Measurements from ENCODE around the gene ACOT13.
"Not testable (repeated sequence)": the region's sequence is repeated elsewhere in the genome, so short reads cannot be mapped to it uniquely, and the experiment has no call there.

ACOT13 gene

DNA sequence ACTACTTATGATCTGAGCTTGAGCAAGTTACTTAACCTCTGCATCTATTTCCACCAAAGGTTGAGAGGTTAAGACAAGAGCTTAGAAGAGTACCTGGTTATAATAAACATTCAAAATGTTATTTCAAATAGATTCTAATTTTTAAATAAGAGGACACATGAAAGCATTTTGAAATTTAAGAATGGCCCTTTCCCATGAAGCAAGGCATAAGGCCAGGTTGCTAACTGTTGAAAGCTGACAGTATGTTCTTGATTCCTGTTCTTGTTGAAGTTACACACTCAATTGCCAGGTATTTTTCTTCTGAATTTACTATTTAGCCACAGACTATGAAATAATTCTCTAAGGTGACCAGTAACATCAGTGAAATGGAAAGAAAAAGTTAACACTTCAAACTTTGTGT lies 37.6 kb downstream of the ACOT13 start:
- DNase-seq = no peak
- peaks cover 63% of the 10 kb centered on the region for H3K36me3 ChIP-seq (ENCODE audit: control insufficient read depth, insufficient read depth, low read length)
- no peaks in the 10 kb centered on the region for H3K27me3 ChIP-seq (replicated peaks; ENCODE audit: control insufficient read depth, insufficient read depth, low read length, poor library complexity, severe bottlenecking)
- H3K9me3 ChIP-seq (ENCODE audit: control insufficient read depth, low read length) = no peaks in the 10 kb centered on the region
- no peak overlapping the region for H3K4me3 ChIP-seq (ENCODE audit: insufficient read depth, low read depth, low read length, poor library complexity, severe bottlenecking)
- H3K27ac ChIP-seq (ENCODE audit: insufficient read depth, low read length, poor library complexity, severe bottlenecking) = no peak overlapping the region
- H3K4me1 ChIP-seq (ENCODE audit: control insufficient read depth, insufficient read depth, low read length, poor library complexity, severe bottlenecking) = no peaks in the 10 kb centered on the region

DNA sequence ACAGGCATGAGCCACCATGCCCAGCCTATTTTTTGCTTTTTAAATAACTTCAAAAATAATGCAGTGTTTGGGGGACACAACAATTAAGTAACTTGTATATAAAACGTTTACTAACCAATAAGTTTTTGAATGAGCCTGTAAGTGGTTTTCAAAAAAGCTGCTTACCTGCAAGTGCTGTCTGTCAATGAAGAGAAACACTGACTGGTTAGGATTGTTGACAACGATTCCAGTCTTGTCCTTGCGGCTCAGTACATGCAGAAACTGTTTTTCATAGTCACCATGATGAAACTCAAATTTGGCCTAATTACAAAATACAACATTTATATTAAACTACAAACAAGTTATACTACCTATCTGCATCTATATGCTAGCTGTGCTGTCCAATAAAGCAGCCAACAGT lies 41.7 kb downstream of the ACOT13 start:
- Histone ChIP-seq H3K36me3 (ENCODE audit: control insufficient read depth, insufficient read depth, low read length) (peaks cover 92% of the 10 kb centered on the region), H3K4me1 (ENCODE audit: control insufficient read depth, insufficient read depth, low read length, poor library complexity, severe bottlenecking) (no peaks in the 10 kb centered on the region), H3K4me3 (ENCODE audit: insufficient read depth, low read depth, low read length, poor library complexity, severe bottlenecking) (no peak overlapping the region), H3K27ac (ENCODE audit: insufficient read depth, low read length, poor library complexity, severe bottlenecking) (no peak overlapping the region), H3K9me3 (ENCODE audit: control insufficient read depth, low read length) (no peaks in the 10 kb centered on the region), H3K27me3 (replicated peaks; ENCODE audit: control insufficient read depth, insufficient read depth, low read length, poor library complexity, severe bottlenecking) (no peaks in the 10 kb centered on the region)
- no peak for DNase-seq

DNA sequence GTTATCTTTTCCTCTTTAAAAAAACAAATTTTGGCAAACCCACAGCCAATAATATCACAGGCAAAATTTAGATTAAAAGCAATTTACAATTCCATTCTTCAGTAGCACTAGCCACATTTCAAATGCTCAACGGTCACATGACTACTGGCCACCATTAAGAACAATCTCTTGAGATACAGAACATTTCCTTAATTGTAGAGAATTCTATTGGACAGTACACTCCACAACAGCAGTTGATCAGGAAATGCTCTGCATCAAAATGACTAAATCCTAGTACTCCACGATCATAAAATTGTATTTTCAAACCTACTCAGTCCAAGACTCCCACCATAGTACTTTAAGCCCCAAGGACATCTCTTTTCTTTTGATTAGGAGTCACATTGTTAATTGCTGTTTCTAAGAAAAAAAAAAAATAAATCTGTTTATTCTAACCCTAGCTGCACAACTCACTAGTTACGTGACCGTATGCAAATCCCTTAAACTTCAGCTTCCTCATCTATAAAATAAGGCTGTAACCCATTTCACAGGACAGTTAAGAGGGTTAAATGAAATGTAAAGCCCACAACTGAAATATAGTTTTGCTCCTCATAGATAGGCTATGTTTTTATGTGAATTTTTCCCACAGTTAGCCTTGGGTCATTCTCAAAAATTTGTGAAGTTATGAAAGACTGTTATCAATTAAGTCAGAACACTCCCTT lies 42.3 kb downstream of the ACOT13 start:
- no peak overlapping the region for H3K27ac ChIP-seq (ENCODE audit: insufficient read depth, low read length, poor library complexity, severe bottlenecking)
- peaks cover 94% of the 10 kb centered on the region for H3K36me3 ChIP-seq (ENCODE audit: control insufficient read depth, insufficient read depth, low read length)
- H3K4me3 ChIP-seq (ENCODE audit: insufficient read depth, low read depth, low read length, poor library complexity, severe bottlenecking) = no peak overlapping the region
- no peak for DNase-seq
- H3K4me1 ChIP-seq (ENCODE audit: control insufficient read depth, insufficient read depth, low read length, poor library complexity, severe bottlenecking) = peaks cover 1% of the 10 kb centered on the region
- no peaks in the 10 kb centered on the region for H3K27me3 ChIP-seq (replicated peaks; ENCODE audit: control insufficient read depth, insufficient read depth, low read length, poor library complexity, severe bottlenecking)
- no peaks in the 10 kb centered on the region for H3K9me3 ChIP-seq (ENCODE audit: control insufficient read depth, low read length)

- Histone ChIP-seq H3K4me1 (ENCODE audit: control insufficient read depth, insufficient read depth, low read length, poor library complexity, severe bottlenecking) (peaks cover 2% of the 10 kb centered on the region), H3K27me3 (replicated peaks; ENCODE audit: control insufficient read depth, insufficient read depth, low read length, poor library complexity, severe bottlenecking) (no peaks in the 10 kb centered on the region)
These were observed 43.8 kb downstream of the ACOT13 start for GRCh38 chr6:24710519-24711303.

DNA sequence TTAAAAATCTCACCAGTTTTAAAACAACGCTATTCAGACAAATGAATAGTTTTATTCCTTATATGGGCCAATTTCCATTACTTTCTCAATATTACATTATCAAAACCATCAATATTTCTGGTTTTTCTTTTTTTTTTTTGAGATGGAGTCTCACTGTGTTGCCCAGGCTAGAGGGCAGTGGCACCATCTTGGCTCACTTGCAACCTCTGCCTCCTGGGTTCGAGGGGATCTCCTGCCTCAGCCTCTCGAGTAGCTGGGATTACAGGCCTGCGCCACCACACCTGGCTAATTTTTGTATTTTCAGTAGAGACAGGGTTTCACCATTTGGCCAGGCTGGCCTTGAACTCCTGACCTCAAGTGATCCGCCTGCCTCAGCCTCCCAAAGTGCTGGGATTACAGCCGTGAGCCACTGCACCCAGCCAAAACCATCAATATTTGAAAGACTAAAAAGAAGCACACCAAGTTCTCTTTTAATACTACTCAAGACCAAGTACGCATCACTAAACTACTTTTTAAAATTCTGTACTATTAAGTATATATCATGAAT lies 49.8 kb downstream of the ACOT13 start:
- not testable (repeated sequence) for H3K9me3 ChIP-seq (ENCODE audit: control insufficient read depth, low read length); H3K27me3 ChIP-seq (replicated peaks; ENCODE audit: control insufficient read depth, insufficient read depth, low read length, poor library complexity, severe bottlenecking); DNase-seq; H3K4me3 ChIP-seq (ENCODE audit: insufficient read depth, low read depth, low read length, poor library complexity, severe bottlenecking); H3K27ac ChIP-seq (ENCODE audit: insufficient read depth, low read length, poor library complexity, severe bottlenecking)
- Histone ChIP-seq H3K4me1 (ENCODE audit: control insufficient read depth, insufficient read depth, low read length, poor library complexity, severe bottlenecking) (peaks cover 25% of the 10 kb centered on the region), H3K36me3 (ENCODE audit: control insufficient read depth, insufficient read depth, low read length) (peaks cover 39% of the 10 kb centered on the region)

More at GRCh38 chr6:24710519-24711303, 43.8 kb downstream of the ACOT13 start:
- no peak overlapping the region for H3K4me3 ChIP-seq (ENCODE audit: insufficient read depth, low read depth, low read length, poor library complexity, severe bottlenecking)
- no peak for DNase-seq
- H3K36me3 ChIP-seq (ENCODE audit: control insufficient read depth, insufficient read depth, low read length) = peaks cover 90% of the 10 kb centered on the region
- no peaks in the 10 kb centered on the region for H3K9me3 ChIP-seq (ENCODE audit: control insufficient read depth, low read length)
- H3K27ac ChIP-seq (ENCODE audit: insufficient read depth, low read length, poor library complexity, severe bottlenecking) = no peak overlapping the region

- H3K27ac ChIP-seq (ENCODE audit: insufficient read depth, low read length, poor library complexity, severe bottlenecking) = peak overlapping the region; percentile 99
- H3K9me3 ChIP-seq (ENCODE audit: control insufficient read depth, low read length) = no peaks in the 10 kb centered on the region
- peaks cover 22% of the 10 kb centered on the region for H3K36me3 ChIP-seq (ENCODE audit: control insufficient read depth, insufficient read depth, low read length)
- H3K4me1 ChIP-seq (ENCODE audit: control insufficient read depth, insufficient read depth, low read length, poor library complexity, severe bottlenecking) = peaks cover 30% of the 10 kb centered on the region
- no peaks in the 10 kb centered on the region for H3K27me3 ChIP-seq (replicated peaks; ENCODE audit: control insufficient read depth, insufficient read depth, low read length, poor library complexity, severe bottlenecking)
- H3K4me3 ChIP-seq (ENCODE audit: insufficient read depth, low read depth, low read length, poor library complexity, severe bottlenecking) = peak overlapping the region; percentile 87
- no peak for DNase-seq
These were observed 51.7 kb downstream of the ACOT13 start for GRCh38 chr6:24718449-24719124.

DNA sequence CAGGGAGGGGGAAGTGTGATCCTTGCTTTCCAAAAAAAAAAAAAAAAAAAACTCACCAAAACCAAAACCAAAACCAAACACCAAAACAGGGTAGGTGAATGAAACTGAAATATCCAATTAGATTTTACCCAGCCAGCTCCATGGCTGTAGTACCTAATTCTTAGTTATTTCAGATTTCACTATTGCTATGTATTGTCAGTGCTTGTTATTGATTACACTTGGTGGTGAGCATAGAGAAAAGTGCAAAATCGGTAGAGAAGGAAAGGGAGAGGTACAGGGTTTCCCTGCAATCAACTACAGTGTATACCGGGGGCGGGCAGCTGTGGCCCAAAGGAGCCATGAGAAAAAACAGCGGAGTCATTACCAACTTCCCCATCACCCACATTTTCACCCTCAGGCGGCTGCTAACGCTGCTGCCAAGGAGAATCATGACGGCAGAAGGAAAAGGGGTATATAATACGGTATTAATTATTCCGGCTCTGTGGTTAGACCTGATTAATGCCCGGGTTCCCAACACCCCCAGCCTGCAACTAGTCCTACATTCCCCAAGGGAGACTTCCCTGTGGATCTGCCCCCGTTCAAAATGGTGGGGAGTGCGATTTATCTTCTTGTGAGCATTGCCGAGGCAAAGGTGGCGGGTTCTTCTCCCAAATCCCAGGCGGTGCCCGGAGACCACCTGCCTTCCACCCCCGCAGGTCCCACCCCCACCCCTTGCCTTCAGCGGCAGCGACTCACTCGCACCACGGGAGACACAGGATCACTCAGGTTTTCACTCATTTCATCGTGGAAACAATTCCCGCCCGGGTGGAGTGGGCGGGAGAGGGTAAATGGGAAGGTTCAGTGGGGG lies 52.5 kb downstream of the ACOT13 start, which contains the start of gene C6orf62:
Gene C6orf62, minus strand, starts transcription at position 30 of the 847 bp plus-strand sequence. CDS start 486 bp downstream, outside the sequence.
- Histone ChIP-seq H3K9me3 (ENCODE audit: control insufficient read depth, low read length) (no peaks in the 10 kb centered on the region), H3K27ac (ENCODE audit: insufficient read depth, low read length, poor library complexity, severe bottlenecking) (peak within 1 kb of the TSS; percentile 99), H3K4me1 (ENCODE audit: control insufficient read depth, insufficient read depth, low read length, poor library complexity, severe bottlenecking) (peaks cover 27% of the 10 kb centered on the region), H3K4me3 (ENCODE audit: insufficient read depth, low read depth, low read length, poor library complexity, severe bottlenecking) (peak within 1 kb of the TSS; percentile 87), H3K36me3 (ENCODE audit: control insufficient read depth, insufficient read depth, low read length) (peaks cover 15% of the 10 kb centered on the region), H3K27me3 (replicated peaks; ENCODE audit: control insufficient read depth, insufficient read depth, low read length, poor library complexity, severe bottlenecking) (no peaks in the 10 kb centered on the region)
- peak; percentile 29 to 39 (median 32) for DNase-seq

GRCh38 chr6:24720131-24720603 lies 53.3 kb downstream of the ACOT13 start:
- peak; percentile 71 to 77 (median 75) for DNase-seq
- Histone ChIP-seq H3K4me3 (ENCODE audit: insufficient read depth, low read depth, low read length, poor library complexity, severe bottlenecking) (peak overlapping the region; percentile 87), H3K4me1 (ENCODE audit: control insufficient read depth, insufficient read depth, low read length, poor library complexity, severe bottlenecking) (peaks cover 27% of the 10 kb centered on the region), H3K27me3 (replicated peaks; ENCODE audit: control insufficient read depth, insufficient read depth, low read length, poor library complexity, severe bottlenecking) (no peaks in the 10 kb centered on the region), H3K36me3 (ENCODE audit: control insufficient read depth, insufficient read depth, low read length) (peaks cover 7% of the 10 kb centered on the region), H3K9me3 (ENCODE audit: control insufficient read depth, low read length) (no peaks in the 10 kb centered on the region), H3K27ac (ENCODE audit: insufficient read depth, low read length, poor library complexity, severe bottlenecking) (peak overlapping the region; percentile 99)
